Epithelial cell of esophagus (primary cell): ENCODE data around the gene ELSPBP1.

ENCODE experiments used
- DNase-seq: peaks from one replicate; pipeline ENCODE4 v3.0.0; 2010; ENCODE audit warnings: low read depth
- H3K4me3 ChIP-seq: 2 replicates; pipeline ENCODE4 v1.5.1; 2011; ENCODE audit warnings: mild to moderate bottlenecking, low read length, control low read depth
- CTCF ChIP-seq: IDR thresholded peaks from 2 replicates; pipeline ENCODE4 v1.5.1; 2011; ENCODE audit warnings: low read depth, mild to moderate bottlenecking, low read length, control low read depth, inconsistent platforms; ENCODE audit not compliant: insufficient read depth; ENCODE audit errors: missing control alignments

The ELSPBP1 gene

GRCh38 chr19:47998800-47999199 lies 4.4 kb downstream of the ELSPBP1 start:
- no peak for TF ChIP-seq CTCF
- H3K4me3 ChIP-seq, result no peak overlapping the region
- DNase-seq, result no peak

GRCh38 chr19:48000846-48001245 lies 6.4 kb downstream of the ELSPBP1 start:
- DNase-seq, result no peak
- H3K4me3 ChIP-seq, result no peak overlapping the region
- no peak for TF ChIP-seq CTCF

- TF ChIP-seq CTCF, result no peak
- no peak for DNase-seq
- no peak overlapping the region for H3K4me3 ChIP-seq
Observed at GRCh38 chr19:48004236-48004635, 9.8 kb downstream of the ELSPBP1 start.

- no peak for DNase-seq
- no peak overlapping the region for H3K4me3 ChIP-seq
- TF ChIP-seq CTCF, result peak; percentile 1
Observed at GRCh38 chr19:48006762-48007161, 12.3 kb downstream of the ELSPBP1 start.

- no peak for DNase-seq
- no peak overlapping the region for H3K4me3 ChIP-seq
- no peak for TF ChIP-seq CTCF
Observed at GRCh38 chr19:48010932-48011758, 16.7 kb downstream of the ELSPBP1 start.

- no peak for TF ChIP-seq CTCF
- no peak overlapping the region for H3K4me3 ChIP-seq
- no peak for DNase-seq
Observed at GRCh38 chr19:48020686-48021085, 26.3 kb downstream of the ELSPBP1 start.

GRCh38 chr19:48023011-48023410 lies 28.6 kb downstream of the ELSPBP1 start:
- no peak overlapping the region for H3K4me3 ChIP-seq
- no peak for DNase-seq
- TF ChIP-seq CTCF, result no peak
